ENCODE measurements around the gene KAZALD1.
A peak's percentile ranks its signal among the peaks of the same experiment; 100 is the strongest.

The KAZALD1 gene

GRCh38 chr10:101060951-101061623 is 702 bp upstream of the KAZALD1 start (continued):
- TF ChIP-seq ZNF148 (tag by site-specific recombination; IDR thresholded peaks at IDR 0.05; ENCODE audit: borderline replicate concordance) (no peak), ZNF707 (tag by site-specific recombination; IDR thresholded peaks at IDR 0.05) (no peak), ZNF350 (tag by site-specific recombination; IDR thresholded peaks at IDR 0.05) (no peak), ZNF2 (tag by site-specific recombination; IDR thresholded peaks at IDR 0.05) (peak; percentile 75)

- no peak overlapping the region for H3K4me3 ChIP-seq (ENCODE audit: low read depth, low read length)
- CTCF ChIA-PET = interaction anchor here (0.9 to 5.1 kb wide), 6 partner anchors 12 to 70 kb away, joined by 4 to 74 read pairs (median 6); no protein-coding TSS in a partner anchor
- TF ChIP-seq GLIS2 (tag by site-specific recombination; IDR thresholded peaks at IDR 0.05) (peak; percentile 11; the same call in 1 of the 2 replicates), ZNF324 (tag by site-specific recombination; IDR thresholded peaks at IDR 0.05) (no peak), ZBTB7A (tag by site-specific recombination; IDR thresholded peaks at IDR 0.05; ENCODE audit: low read depth) (no peak), TRIM28 (IDR thresholded peaks at IDR 0.05; ENCODE audit: borderline replicate concordance, low read length) (peak; percentile 17; the same call in 1 of the 2 replicates), PATZ1 (tag by site-specific recombination; IDR thresholded peaks at IDR 0.05) (peak; percentile 3; the same call in 1 of the 2 replicates), ZBTB48 (tag by site-specific recombination; IDR thresholded peaks at IDR 0.05) (peak; percentile 86), SCRT1 (tag by site-specific recombination; IDR thresholded peaks at IDR 0.05; ENCODE audit: borderline replicate concordance) (no peak), ZBTB8A (tag by site-specific recombination; IDR thresholded peaks at IDR 0.05) (peak; percentile 20), ZBTB44 (tag by site-specific recombination; IDR thresholded peaks at IDR 0.05) (peak; percentile 70; the same call in 1 of the 2 replicates), SP7 (tag by site-specific recombination; IDR thresholded peaks at IDR 0.05) (no peak), ZNF449 (tag by site-specific recombination; IDR thresholded peaks at IDR 0.05) (peak; percentile 82), ZNF366 (tag by site-specific recombination; conservative IDR thresholded peaks at IDR 0.05) (no peak), REST (tag by site-specific recombination; IDR thresholded peaks at IDR 0.05) (no peak), OSR2 (tag by site-specific recombination; IDR thresholded peaks at IDR 0.05) (peak; percentile 49), BCL11B (tag by site-specific recombination; IDR thresholded peaks at IDR 0.05; ENCODE audit: low read depth) (0 out of 2 replicates have a peak, but pooled peaks have one; percentile 19)
- H3K36me3 ChIP-seq (ENCODE audit: control insufficient read depth in 2 of 2, insufficient read depth in 1 of 2, low read length in 2 of 2) = peaks cover under 1 to 3% of the 10 kb centered on the region in 2 experiments; a peak in 2 of 3 replicates
- no peaks in the 10 kb centered on the region for H3K9me3 ChIP-seq (ENCODE audit: control insufficient read depth, insufficient read depth, low read depth, low read length)
- peaks cover 22% of the 10 kb centered on the region for H3K4me1 ChIP-seq (ENCODE audit: control insufficient read depth, insufficient read depth, low read length)
- peak overlapping the region; percentile 97; the same call in 1 of the 2 replicates for H3K27ac ChIP-seq (ENCODE audit: extremely low read depth, low read depth, low read length)
- POLR2A ChIA-PET = interaction anchor here (1.8 to 2.3 kb wide), 3 partner anchors 20 to 51 kb away, joined by 4 to 32 read pairs (median 9); partner anchors contain the start of genes PDZD7 and SFXN3
Measured at GRCh38 chr10:101062232-101063049, 652 bp downstream of the KAZALD1 start.

Measured in HEK293 (cell line).